ENCODE measurements around the gene PRKCA. TPM values are rescaled to one million over a fixed set of nuclear protein-coding genes. Genes with fewer than 3 reads are reported as not detected.
A peak's percentile ranks its signal among the peaks of the same experiment; 100 is the strongest.

The PRKCA gene
- total and polyA plus RNA-seq, 4 donors: 3.0 to 14.1 (median 5.4) TPM

- 58% methylated on average over 5 of the region's 5 CpGs for WGBS
- no peaks in the 10 kb centered on the region for H3K9me3 ChIP-seq (ENCODE audit: control insufficient read depth in 4 of 4, low read length in 3 of 4)
- no peaks in the 10 kb centered on the region for H3K36me3 ChIP-seq (ENCODE audit: control insufficient read depth in 4 of 4, insufficient read depth in 3 of 4, low read depth in 1 of 4, low read length in 3 of 4)
- no peak overlapping the region for H3K9ac ChIP-seq (ENCODE audit: low read depth in 1 of 2, low read length in 2 of 2)
- H3K27me3 ChIP-seq (ENCODE audit: control insufficient read depth in 4 of 4, insufficient read depth in 4 of 4, low read length in 3 of 4): no peaks in the 10 kb centered on the region
- DNase-seq (ENCODE audit: low spot score): no peak
- peak overlapping the region; percentile 6 to 49 for H3K27ac ChIP-seq (ENCODE audit: low read depth in 1 of 2, low read length in 2 of 2)
- peaks cover 0 to 19% (median 12%) of the 10 kb centered on the region in 4 donors for H3K4me1 ChIP-seq (ENCODE audit: control insufficient read depth in 4 of 4, insufficient read depth in 4 of 4, low read length in 3 of 4)
- TF ChIP-seq SP1 (IDR thresholded peaks at IDR 0.05): no peak
- no peak for TF ChIP-seq ATF3 (IDR thresholded peaks at IDR 0.05)
- TF ChIP-seq FOXA2 (IDR thresholded peaks at IDR 0.05): no peak
- TF ChIP-seq CTCF (IDR thresholded peaks at IDR 0.05; ENCODE audit: low read depth, low read length, missing input control): no peak
- TF ChIP-seq JUND (IDR thresholded peaks at IDR 0.05): no peak
- no peak for TF ChIP-seq NR2F2 (IDR thresholded peaks at IDR 0.05)
- no peak for TF ChIP-seq GABPA (IDR thresholded peaks at IDR 0.05 in 1 of 2, conservative IDR thresholded peaks at IDR 0.05 in 1 of 2)
- no peak for TF ChIP-seq TAF1 (conservative IDR thresholded peaks at IDR 0.05)
- no peak for TF ChIP-seq MAX (IDR thresholded peaks at IDR 0.05)
- TF ChIP-seq RXRA (IDR thresholded peaks at IDR 0.05): peak in 1 of 2 donors; percentile 20
- no peak for TF ChIP-seq REST (IDR thresholded peaks at IDR 0.05)
- no peak for TF ChIP-seq ZBTB33 (IDR thresholded peaks at IDR 0.05)
- peak in 1 of 2 donors; percentile 33 for TF ChIP-seq EGR1 (IDR thresholded peaks at IDR 0.05; ENCODE audit: low read depth in 2 of 2)
- peak in 1 of 2 donors; percentile 60 for TF ChIP-seq HNF4A (conservative IDR thresholded peaks at IDR 0.05)
- H3K4me3 ChIP-seq (ENCODE audit: low read depth in 1 of 3, low read length in 3 of 3): no peak overlapping the region
Measured at GRCh38 chr17:66468241-66469087, 166.1 kb downstream of the PRKCA start.

Measured in liver (tissue), 9 donors.